Esophagus (tissue), 2 donors: ENCODE data around the gene CPVL. TPM values are rescaled to one million over a fixed set of nuclear protein-coding genes. Genes with fewer than 3 reads are reported as not detected.

Experiments used
- H3K27ac ChIP-seq, 2 donors: one replicate each; pipeline ENCODE4 v1.5.1; 2013; ENCODE audit warnings: low read depth in 2 of 2, mild to moderate bottlenecking in 2 of 2, inconsistent platforms in 1 of 2, low read length in 1 of 2, moderate library complexity in 1 of 2
- H3K27me3 ChIP-seq, 2 donors: one replicate each; pipeline ENCODE4 v1.6.1; 2013; ENCODE audit warnings: low read length in 2 of 2, control low read depth in 1 of 2, mild to moderate bottlenecking in 1 of 2; ENCODE audit not compliant: insufficient read depth in 2 of 2, control insufficient read depth in 1 of 2
- H3K36me3 ChIP-seq, 2 donors: one replicate each; pipeline ENCODE4 v1.6.1; 2013; ENCODE audit warnings: low read length in 1 of 2; ENCODE audit not compliant: control insufficient read depth in 2 of 2, insufficient read depth in 2 of 2
- H3K4me1 ChIP-seq, 2 donors: one replicate each; pipeline ENCODE4 v1.6.1; 2013; ENCODE audit warnings: low read length in 1 of 2; ENCODE audit not compliant: control insufficient read depth in 2 of 2, insufficient read depth in 2 of 2
- H3K4me3 ChIP-seq, 2 donors: one replicate each; pipeline ENCODE4 v1.5.1; 2013; ENCODE audit warnings: low read length in 2 of 2, mild to moderate bottlenecking in 2 of 2, low read depth in 1 of 2, moderate library complexity in 1 of 2
- H3K9me3 ChIP-seq, 2 donors: one replicate each; pipeline ENCODE4 v1.6.1; 2013; ENCODE audit warnings: mild to moderate bottlenecking in 2 of 2, low read depth in 1 of 2, low read length in 1 of 2, moderate library complexity in 1 of 2; ENCODE audit not compliant: control insufficient read depth in 2 of 2, insufficient read depth in 1 of 2
- WGBS, 2 donors: extraction: QIAGEN DNeasy Blood & Tissue Kit; methylation state at CpG; one replicate each; pipeline ENCODE4 v1.1.7; 2013; 5-methylcytosine and 5-hydroxymethylcytosine counted together
- polyA plus RNA-seq, 2 donors: library from polyadenylated mRNA; stranded (reverse); fragments of 200-250 nt; gene quantifications; one replicate each; pipeline ENCODE4 v1.2.3, GENCODE V29; 2013
- donor health status: healthy with polysubstance abuse.
- donor health status: Bipolar disorder and iron deficiency.

Gene CPVL
- polyA plus RNA-seq, 2 donors, result 4.6 to 9.5 TPM

DNA sequence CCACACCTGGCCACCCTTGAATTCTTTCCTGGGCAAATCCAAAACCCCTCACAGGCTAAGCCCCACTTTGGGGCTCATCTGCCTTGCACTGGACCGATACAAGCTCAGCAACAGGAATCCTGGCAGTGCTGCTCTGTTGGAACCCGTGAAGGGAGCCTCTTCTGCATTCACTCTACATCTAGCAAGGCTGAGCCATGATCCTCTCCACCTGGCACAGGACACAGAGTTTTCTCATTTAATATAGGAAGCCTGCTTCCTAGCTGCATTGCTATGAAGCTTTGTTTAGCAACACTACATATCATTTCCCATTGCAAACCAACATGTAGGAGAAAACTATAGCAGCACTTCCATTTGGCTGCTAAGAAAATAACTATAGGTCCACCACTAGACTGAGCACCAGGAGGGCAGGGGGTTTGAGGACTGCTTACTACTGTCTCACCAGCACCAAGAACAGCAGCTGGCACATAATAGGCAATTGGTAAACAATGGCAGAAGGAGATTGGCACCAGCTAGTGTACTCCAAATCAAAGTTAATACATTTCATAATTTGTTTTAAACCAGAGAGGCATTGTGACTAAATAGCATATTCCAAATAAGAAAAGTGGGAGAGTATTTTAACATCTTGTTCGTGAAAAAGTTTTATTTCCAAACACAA lies 56.1 kb downstream of the CPVL start:
- H3K36me3 ChIP-seq, result no peaks in the 10 kb centered on the region
- 69 to 72% methylated on average over 3 of the region's 3 CpGs for WGBS, 2 donors
- H3K4me1 ChIP-seq, result peaks cover 0 to 4% of the 10 kb centered on the region in 2 donors
- no peaks in the 10 kb centered on the region for H3K27me3 ChIP-seq
- H3K9me3 ChIP-seq, result no peaks in the 10 kb centered on the region
- H3K4me3 ChIP-seq, result no peak overlapping the region
- no peak overlapping the region for H3K27ac ChIP-seq

DNA sequence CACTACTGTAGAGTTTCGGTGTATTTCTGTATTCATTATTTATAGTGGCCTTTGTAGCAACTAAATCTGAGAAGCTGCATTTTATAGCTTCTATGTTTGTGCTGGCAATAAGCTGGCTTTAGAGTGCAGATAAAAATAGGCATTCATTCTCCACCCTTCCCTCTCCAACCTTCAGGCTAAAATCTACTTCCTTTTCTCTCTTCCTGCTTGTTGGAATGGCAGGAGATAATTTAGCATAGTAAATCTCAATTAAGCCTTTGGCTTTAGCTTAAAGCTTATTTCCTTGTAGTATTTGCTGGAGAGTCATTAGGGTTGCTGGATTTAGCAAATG lies 58.5 kb downstream of the CPVL start:
- no peaks in the 10 kb centered on the region for H3K36me3 ChIP-seq
- no peaks in the 10 kb centered on the region for H3K9me3 ChIP-seq
- WGBS, 2 donors, result 45 to 56% methylated on average over 1 of the region's 1 CpG
- H3K4me1 ChIP-seq, result peaks cover 0 to 4% of the 10 kb centered on the region in 2 donors
- no peaks in the 10 kb centered on the region for H3K27me3 ChIP-seq
- no peak overlapping the region for H3K27ac ChIP-seq
- H3K4me3 ChIP-seq, result no peak overlapping the region

DNA sequence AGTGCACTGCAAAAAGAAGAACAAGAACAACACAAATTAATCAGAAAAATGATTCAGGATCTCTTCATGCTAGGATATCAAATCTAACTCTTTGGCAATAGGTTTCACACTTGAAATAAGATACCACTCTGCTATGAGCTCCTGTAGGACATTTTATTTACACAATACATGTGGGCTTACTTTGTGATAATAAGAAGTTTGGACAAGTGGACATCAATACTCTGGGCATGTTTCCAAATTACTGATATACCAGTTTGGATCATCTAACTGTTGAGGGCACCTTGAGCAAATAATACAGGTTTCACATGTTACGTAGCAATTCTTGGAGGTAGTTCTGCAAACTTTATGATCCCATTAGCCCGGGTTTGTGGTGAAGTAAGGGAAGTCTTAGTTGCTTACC lies 59.8 kb downstream of the CPVL start:
- no peaks in the 10 kb centered on the region for H3K36me3 ChIP-seq
- 51 to 82% methylated on average over 2 of the region's 2 CpGs for WGBS, 2 donors
- peaks cover 0 to 4% of the 10 kb centered on the region in 2 donors for H3K4me1 ChIP-seq
- H3K4me3 ChIP-seq, result no peak overlapping the region
- no peak overlapping the region for H3K27ac ChIP-seq
- no peaks in the 10 kb centered on the region for H3K27me3 ChIP-seq
- no peaks in the 10 kb centered on the region for H3K9me3 ChIP-seq

DNA sequence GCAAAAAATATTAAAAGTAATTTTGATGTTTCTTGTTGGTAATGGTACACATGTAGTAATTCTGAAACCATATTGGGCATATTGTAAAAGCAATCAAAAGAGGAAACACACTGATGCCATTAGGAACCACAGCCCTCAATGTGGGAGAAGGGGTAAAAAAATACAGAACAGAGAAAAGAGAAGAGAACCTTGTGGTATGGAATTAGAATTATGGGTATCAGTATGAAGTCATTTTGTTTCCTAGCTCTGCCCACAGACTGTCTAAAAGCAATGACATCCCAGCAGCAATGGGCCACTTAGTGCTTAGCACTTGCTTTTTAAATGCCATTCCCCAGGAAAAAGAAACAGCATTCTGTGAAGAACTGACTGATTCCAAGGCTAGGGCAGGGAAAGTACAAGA lies 61.5 kb downstream of the CPVL start:
- no peaks in the 10 kb centered on the region for H3K4me1 ChIP-seq
- no peak overlapping the region for H3K4me3 ChIP-seq
- H3K9me3 ChIP-seq, result no peaks in the 10 kb centered on the region
- no peaks in the 10 kb centered on the region for H3K27me3 ChIP-seq
- no peaks in the 10 kb centered on the region for H3K36me3 ChIP-seq
- no peak overlapping the region for H3K27ac ChIP-seq

DNA sequence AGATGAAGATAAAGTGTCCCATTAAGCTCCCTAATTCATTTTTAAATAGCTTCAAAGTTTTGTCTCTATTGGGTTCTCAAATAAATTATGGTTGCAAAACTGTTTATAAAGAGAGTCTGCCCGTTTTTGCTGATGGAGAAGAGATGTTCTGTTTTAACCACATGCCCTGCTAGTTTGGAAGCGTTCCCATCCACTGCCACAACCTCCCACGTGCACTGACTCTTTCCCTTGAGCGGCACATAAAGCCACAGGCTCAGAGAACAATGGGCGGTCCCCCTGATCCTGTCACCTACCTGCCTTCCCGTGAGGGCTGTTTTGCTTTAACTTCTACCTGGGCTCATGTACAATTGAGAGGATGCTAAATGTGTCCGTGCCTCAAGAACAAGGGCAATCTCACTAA lies 65.5 kb downstream of the CPVL start:
- no peaks in the 10 kb centered on the region for H3K27me3 ChIP-seq
- H3K27ac ChIP-seq, result no peak overlapping the region
- no peaks in the 10 kb centered on the region for H3K4me1 ChIP-seq
- WGBS, 2 donors, result 60 to 63% methylated on average over 7 of the region's 7 CpGs
- no peaks in the 10 kb centered on the region for H3K36me3 ChIP-seq
- no peaks in the 10 kb centered on the region for H3K9me3 ChIP-seq
- no peak overlapping the region for H3K4me3 ChIP-seq

DNA sequence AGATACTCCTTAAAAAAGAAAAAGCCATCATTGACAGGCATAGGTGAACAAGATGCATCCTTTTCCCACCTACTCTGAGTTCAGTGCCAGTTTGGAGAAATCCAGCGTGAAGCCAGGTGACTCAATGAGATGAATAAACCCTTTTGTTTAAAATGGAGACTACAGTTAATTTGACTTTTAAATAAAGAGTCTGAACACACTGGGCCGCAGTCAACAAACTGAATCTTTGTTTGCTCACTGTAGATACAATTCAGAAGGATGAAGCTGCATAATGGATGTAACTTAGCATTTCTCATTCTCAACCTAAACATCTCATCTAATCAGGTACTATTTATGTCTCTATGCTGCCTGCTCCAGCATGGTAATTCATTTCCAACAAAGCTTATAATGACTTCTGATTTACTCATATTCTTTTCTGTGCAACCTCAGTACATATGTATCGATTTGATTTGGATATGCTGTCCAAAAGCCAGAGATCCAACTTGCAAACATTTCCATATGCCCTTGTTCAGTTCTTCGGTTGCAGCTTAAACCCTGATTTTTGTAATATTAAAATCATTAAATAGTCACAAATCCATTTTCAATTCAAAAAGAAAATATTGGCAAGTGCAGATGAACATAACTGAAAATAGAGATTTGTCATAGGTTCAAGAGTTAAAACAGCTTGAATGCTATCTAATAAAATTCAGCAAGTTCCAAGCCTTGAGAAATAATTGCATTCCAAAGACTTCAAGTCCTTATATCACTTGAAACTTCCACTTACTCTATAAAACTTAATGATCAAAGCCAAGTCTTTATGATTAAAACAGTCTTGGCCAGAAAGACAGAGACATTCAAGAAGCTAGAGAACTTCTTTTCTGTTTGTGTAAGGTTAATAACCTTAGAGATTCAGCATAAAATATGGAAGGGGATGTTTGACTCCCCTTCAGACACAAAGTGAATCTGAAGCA lies 67.8 kb downstream of the CPVL start:
- WGBS, 2 donors, result 90% methylated on average over 4 of the region's 4 CpGs
- no peaks in the 10 kb centered on the region for H3K9me3 ChIP-seq

DNA sequence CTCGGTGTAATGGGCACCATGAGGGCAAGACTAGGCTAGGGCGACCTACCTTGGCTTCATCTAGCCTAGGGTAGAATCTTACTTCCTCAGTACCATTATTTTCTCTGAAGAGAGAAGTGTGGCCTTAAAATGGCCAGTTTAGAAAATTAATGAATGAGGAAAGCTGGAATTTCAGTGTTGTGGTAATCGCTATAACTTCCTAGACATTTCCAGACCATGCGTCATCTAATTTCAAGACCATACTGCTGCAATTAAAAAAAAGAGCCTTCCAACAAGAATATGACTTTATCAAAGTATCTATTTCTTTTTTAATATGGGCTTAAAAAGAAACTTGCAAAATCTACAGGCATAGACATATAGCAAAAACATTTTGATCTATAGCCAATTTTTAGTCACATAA lies 68.5 kb downstream of the CPVL start:
- 89 to 93% methylated on average over 4 of the region's 4 CpGs for WGBS, 2 donors
- Histone ChIP-seq H3K36me3 (no peaks in the 10 kb centered on the region), H3K4me3 (no peak overlapping the region), H3K27ac (no peak overlapping the region), H3K4me1 (no peaks in the 10 kb centered on the region), H3K9me3 (no peaks in the 10 kb centered on the region), H3K27me3 (no peaks in the 10 kb centered on the region)

More for the DNA sequence above, 67.8 kb downstream of the CPVL start:
- H3K27me3 ChIP-seq, result no peaks in the 10 kb centered on the region
- no peak overlapping the region for H3K4me3 ChIP-seq
- no peak overlapping the region for H3K27ac ChIP-seq
- no peaks in the 10 kb centered on the region for H3K36me3 ChIP-seq
- no peaks in the 10 kb centered on the region for H3K4me1 ChIP-seq

DNA sequence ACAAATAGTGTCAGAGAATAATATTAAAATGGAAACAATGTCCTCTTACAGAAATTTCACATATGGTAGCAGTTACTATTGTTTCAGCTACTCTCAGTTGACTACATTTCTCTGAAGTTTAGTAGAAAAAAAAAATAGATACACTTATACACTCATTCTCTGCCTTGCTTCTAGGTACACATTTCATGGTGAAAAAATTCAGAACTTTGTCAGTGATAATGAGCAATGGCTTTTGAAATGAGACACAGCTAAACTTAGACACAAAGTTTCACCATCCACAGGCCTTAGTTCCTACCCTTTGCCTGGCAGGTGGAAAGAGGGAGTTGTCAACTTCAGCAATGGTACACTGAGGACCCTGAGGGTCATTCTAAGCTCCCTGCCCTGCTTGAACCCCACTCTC lies 69.2 kb downstream of the CPVL start:
- Histone ChIP-seq H3K9me3 (no peaks in the 10 kb centered on the region), H3K27me3 (no peaks in the 10 kb centered on the region), H3K27ac (no peak overlapping the region), H3K36me3 (no peaks in the 10 kb centered on the region), H3K4me3 (no peak overlapping the region), H3K4me1 (no peaks in the 10 kb centered on the region)

DNA sequence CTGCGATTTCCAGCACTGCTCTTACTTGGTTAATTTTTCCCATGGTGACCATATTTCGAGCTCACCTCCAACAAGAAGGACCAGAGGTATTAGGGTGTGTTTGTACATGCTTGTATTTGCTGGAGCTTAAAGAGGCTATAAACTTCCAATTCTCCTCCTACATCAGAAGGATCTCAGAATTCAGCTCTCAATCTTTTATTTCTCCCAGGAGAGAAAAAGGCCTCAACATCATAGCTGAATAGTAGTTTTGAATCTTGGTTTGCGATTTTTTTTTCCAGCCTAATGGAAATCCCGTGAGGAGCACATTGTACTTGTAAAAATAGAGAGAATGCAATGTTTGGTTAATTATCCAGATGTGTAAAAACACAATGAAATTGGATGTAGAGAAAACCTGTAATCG lies 69.7 kb downstream of the CPVL start:
- Histone ChIP-seq H3K27me3 (no peaks in the 10 kb centered on the region), H3K9me3 (no peaks in the 10 kb centered on the region), H3K36me3 (no peaks in the 10 kb centered on the region), H3K27ac (no peak overlapping the region), H3K4me1 (no peaks in the 10 kb centered on the region), H3K4me3 (no peak overlapping the region)
- 87 to 88% methylated on average over 5 of the region's 5 CpGs for WGBS, 2 donors

DNA sequence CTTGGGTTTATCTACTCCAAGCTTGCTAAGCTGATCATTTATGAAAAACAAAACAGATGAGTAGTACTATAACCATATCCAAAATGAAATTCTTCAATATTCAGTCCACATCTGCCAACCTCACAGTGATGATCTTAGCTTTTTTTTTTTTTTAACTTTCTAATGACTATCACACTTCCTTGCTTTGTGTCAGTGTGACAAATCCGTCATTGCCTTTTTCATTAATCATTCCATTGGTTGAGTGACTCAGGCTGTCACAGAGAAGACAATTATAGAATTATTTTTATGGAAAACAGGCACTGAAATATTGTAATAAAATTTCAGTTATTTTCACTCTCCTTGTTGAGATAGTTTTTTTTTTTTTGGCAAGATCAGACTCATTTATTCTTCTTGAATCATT lies 70.7 kb downstream of the CPVL start:
- Histone ChIP-seq H3K4me3 (no peak overlapping the region), H3K27me3 (no peaks in the 10 kb centered on the region), H3K9me3 (no peaks in the 10 kb centered on the region), H3K4me1 (no peaks in the 10 kb centered on the region), H3K27ac (no peak overlapping the region), H3K36me3 (no peaks in the 10 kb centered on the region)
- WGBS, 2 donors, result 73 to 75% methylated on average over 1 of the region's 1 CpG
